RWPE2 (cell line): ENCODE data around the gene GCAT.

Experiments used
- ATAC-seq: fragments of 200-7000 bp; cut with Tn5 transposase; 3 replicates; pipeline ENCODE4 v1.9.1; 2021; ENCODE audit warnings: low read depth
- DNase-seq: peaks from one replicate; pipeline ENCODE4 v3.0.0-alpha.2; 2020; ENCODE audit warnings: low spot score
- H3K27ac ChIP-seq: fragments of 450-650 bp; 2 replicates; pipeline ENCODE4 v1.5.1; 2017; ENCODE audit warnings: mild to moderate bottlenecking; ENCODE audit not compliant: poor library complexity, severe bottlenecking
- H3K27me3 ChIP-seq: fragments of 250-450 bp; sonication (Bioruptor Pico); 2 replicates; pipeline ENCODE4 v1.5.1; 2021; ENCODE audit warnings: mild to moderate bottlenecking, moderate library complexity; ENCODE audit not compliant: insufficient read depth, poor library complexity, severe bottlenecking
- H3K36me3 ChIP-seq: fragments of 250-450 bp; sonication (Bioruptor Pico); 2 replicates; pipeline ENCODE4 v1.5.1; 2020; ENCODE audit warnings: low read depth, mild to moderate bottlenecking, moderate library complexity
- H3K4me1 ChIP-seq: fragments of 250-450 bp; sonication (Bioruptor Pico); 2 replicates; pipeline ENCODE4 v1.5.1; 2021; ENCODE audit warnings: mild to moderate bottlenecking, moderate library complexity; ENCODE audit not compliant: insufficient read depth, poor library complexity, severe bottlenecking
- H3K4me3 ChIP-seq: fragments of 250-450 bp; sonication (Bioruptor Pico); 2 replicates; pipeline ENCODE4 v1.5.1; 2021; ENCODE audit warnings: mild to moderate bottlenecking, moderate library complexity; ENCODE audit not compliant: severe bottlenecking
- H3K9me3 ChIP-seq: fragments of 250-450 bp; sonication (Bioruptor Pico); 2 replicates; pipeline ENCODE4 v1.5.1; 2021; ENCODE audit warnings: mild to moderate bottlenecking, moderate library complexity; ENCODE audit not compliant: severe bottlenecking
- CTCF ChIP-seq: fragments of 450-650 bp; IDR thresholded peaks from one replicate; pipeline ENCODE4 v1.5.1; 2017; ENCODE audit warnings: mild to moderate bottlenecking, moderate library complexity; ENCODE audit not compliant: poor library complexity, severe bottlenecking

GCAT gene

DNA sequence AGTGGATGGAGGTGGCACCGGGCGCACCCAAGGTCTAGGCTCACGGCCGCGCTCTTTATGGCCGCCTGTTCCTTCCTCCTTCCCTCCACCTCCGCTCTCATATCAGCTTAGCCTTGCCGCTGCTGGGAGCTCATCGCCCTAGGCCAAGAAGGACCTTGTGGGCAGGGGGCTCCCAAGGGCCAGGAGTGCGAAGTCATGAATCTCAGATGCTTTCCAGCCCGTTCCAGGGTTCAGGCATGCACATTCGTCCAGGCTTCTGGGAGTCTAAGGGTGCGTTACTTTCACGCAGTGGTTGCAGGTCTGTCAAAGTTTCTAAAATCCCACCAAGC lies 11.3 kb downstream of the GCAT start:
- DNase-seq (no peak), ATAC-seq (no peak)
- Histone ChIP-seq H3K4me3 (no peak overlapping the region), H3K4me1 (no peaks in the 10 kb centered on the region), H3K27ac (no peak overlapping the region), H3K36me3 (no peaks in the 10 kb centered on the region), H3K27me3 (peaks cover 30% of the 10 kb centered on the region), H3K9me3 (no peaks in the 10 kb centered on the region)
- no peak for TF ChIP-seq CTCF

DNA sequence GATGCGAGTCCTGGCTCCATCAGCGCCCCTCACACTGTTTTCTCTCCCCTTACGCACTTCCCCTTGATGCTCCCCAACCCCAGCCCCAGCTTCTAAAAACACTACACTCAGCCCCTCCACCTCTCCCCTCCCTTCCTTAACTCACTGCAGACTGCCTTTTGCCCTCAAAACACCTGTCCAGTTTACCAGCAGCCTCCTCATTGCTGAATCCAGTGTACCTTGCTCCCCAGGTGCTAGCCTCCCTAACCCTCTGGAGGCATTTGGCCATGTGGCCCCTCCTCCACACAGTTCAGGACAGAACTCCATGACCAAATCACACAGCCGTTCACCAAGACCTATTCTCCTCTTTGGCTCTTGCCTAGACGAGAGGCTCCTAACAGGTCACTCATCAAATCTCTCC lies 12.6 kb downstream of the GCAT start:
- H3K9me3 ChIP-seq = no peaks in the 10 kb centered on the region
- no peak overlapping the region for H3K4me3 ChIP-seq
- no peak for TF ChIP-seq CTCF
- no peak overlapping the region for H3K27ac ChIP-seq
- ATAC-seq (no peak), DNase-seq (no peak)
- H3K27me3 ChIP-seq = peaks cover 34% of the 10 kb centered on the region
- H3K36me3 ChIP-seq = no peaks in the 10 kb centered on the region
- no peaks in the 10 kb centered on the region for H3K4me1 ChIP-seq

DNA sequence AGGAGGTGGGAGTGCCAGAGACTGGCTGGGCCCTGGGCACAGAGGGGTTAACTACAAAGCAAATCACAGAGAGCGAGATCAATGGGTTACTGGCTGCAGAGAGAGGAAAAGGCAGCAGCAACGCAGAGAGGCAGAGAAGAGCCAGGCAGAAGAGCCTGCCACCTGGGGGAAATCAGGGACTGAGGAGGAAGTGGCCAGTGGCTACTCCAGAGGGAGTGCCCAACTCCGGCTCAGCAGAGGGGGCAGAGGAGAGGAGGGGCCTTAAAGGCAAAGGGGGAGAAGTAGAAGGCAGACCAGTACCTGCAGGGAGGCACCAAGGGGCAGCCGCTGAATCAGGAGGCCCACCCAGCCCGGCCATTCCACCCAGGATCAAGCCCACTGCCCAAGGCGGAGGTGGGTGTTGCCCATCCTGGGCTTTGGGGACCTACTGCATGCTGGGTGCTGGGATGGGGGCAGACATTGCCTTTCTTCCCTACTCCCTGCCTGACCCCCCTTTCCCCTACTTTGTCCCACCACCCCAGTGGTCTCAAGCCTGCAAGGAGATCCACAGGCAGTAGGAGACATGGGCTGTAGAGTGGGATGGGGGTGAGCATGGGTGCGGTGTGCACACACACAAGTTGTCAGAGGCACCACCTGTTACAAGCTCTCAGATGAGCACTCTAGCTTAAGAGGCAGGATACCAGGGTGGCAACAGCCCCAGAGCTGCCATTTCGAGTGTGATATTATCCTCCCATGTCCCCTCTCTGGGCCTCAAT lies 14.5 kb downstream of the GCAT start:
- no peak for TF ChIP-seq CTCF
- H3K4me1 ChIP-seq = no peaks in the 10 kb centered on the region
- H3K4me3 ChIP-seq = no peak overlapping the region
- no peak overlapping the region for H3K27ac ChIP-seq
- ATAC-seq = no peak
- H3K27me3 ChIP-seq = peaks cover 34% of the 10 kb centered on the region
- DNase-seq = no peak
- H3K9me3 ChIP-seq = no peaks in the 10 kb centered on the region
- no peaks in the 10 kb centered on the region for H3K36me3 ChIP-seq

GRCh38 chr22:37823134-37823985 lies 15.6 kb downstream of the GCAT start, which contains the start of gene GALR3:
Gene GALR3, plus strand, starts transcription at chr22:37823382. Its CDS starts 25 bp downstream, at chr22:37823407.
- ATAC-seq = no peak
- no peak within 1 kb of the TSS for H3K27ac ChIP-seq
- no peaks in the 10 kb centered on the region for H3K9me3 ChIP-seq
- H3K27me3 ChIP-seq = peaks cover 32% of the 10 kb centered on the region
- H3K36me3 ChIP-seq = no peaks in the 10 kb centered on the region
- H3K4me1 ChIP-seq = no peaks in the 10 kb centered on the region
- DNase-seq = no peak
- no peak for TF ChIP-seq CTCF
- H3K4me3 ChIP-seq = no peak within 1 kb of the TSS
